HTR-8/SVneo (cell line): ENCODE data around the gene PDILT.

Experiments
- DNase-seq: peaks from one replicate; pipeline ENCODE4 v3.0.0; 2011; ENCODE audit warnings: low spot score, mixed read lengths; ENCODE audit not compliant: insufficient read length
- FAIRE-seq: peaks from 2 replicates; lab custom pipeline; 2011; peaks lifted over from hg19 to GRCh38; lab: Jason Lieb, UNC

PDILT gene

DNA sequence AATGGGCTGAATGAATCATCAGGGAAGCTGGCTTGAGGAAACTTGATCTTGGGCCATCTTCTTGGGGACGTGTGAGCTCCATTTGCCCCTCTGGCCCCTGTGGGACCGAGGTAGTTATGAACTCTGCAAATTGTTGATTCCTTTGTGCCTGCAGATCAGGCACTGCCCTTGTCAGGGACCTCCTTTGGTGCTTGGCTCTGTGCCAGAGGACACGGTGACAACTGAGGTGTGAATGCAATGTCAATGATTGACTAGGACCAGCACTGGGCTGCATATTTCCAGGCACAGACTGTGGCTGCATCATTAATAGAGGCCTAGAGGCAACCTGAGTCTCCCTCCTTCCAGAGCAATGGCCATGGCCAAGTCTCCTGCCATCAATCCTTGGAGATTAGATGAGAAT, 23.8 kb downstream of the PDILT start:
- no peak for DNase-seq
- no peak for FAIRE-seq

DNA sequence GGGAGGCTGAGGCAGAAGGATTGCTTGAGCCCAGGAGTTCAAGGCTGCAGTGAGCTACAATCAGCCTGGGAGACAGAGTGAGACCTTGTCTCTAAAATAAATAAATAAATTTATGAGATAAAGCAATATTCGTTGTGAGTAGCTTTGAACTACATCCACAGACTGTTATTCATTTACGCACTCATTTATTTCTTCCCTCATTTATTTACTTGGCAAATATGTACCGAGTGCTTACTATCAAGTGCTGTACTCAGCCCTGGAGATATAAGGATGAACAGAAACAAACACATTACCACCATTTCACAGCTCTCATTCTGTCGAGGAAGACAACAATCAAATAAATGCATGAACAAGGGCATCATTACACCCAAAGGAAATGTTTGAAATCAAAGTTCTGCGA, 27.4 kb downstream of the PDILT start:
- no peak for DNase-seq
- FAIRE-seq: no peak

DNA sequence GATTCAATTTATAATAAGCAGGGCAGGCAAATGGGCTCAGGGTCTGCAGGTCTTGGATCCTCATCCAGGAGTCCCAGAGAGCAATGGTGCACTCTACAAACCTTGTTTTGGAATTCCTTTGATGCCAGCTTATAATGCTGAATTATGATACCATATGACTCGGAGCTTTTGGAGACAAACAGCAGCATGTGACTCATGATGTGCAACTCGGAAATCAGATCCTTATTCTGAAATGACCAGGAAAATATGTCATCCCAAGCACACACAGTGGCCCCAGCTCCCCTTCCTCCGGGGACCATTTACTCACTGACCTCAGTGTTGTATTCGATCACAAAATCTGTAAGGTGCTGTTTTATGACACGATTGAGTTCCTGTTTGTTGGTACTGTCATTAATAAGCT, 31.8 kb downstream of the PDILT start:
- DNase-seq: no peak
- no peak for FAIRE-seq

DNA sequence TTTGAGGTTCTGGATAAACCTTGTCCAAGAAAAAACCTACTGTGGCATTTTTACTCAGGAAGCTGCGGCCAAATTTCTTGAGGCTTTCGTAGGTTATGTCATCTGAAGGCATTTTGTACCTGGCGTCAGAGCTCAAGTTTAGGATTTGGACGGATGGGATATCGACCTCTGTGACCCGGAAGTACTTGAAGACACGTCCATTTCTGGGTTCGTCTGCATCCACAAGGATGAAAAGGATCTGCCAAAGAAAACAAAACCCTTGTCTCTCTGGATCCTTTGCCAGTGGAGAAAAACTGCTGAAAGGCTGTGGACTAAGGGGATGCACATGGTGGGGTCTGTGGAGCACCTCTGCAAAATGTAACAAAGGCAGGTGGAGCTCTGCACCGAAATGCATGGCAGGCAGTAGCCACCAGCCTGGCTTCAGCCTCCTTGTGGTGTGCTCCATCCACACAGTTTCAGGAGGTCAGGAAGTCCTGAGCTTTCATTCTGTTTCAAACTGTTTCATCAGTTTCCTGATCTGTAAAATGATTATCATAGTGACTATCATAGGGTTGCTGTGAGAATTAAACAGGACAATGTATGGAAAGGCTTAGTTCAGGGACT, 35.0 kb downstream of the PDILT start:
- FAIRE-seq (no peak), DNase-seq (no peak)

DNA sequence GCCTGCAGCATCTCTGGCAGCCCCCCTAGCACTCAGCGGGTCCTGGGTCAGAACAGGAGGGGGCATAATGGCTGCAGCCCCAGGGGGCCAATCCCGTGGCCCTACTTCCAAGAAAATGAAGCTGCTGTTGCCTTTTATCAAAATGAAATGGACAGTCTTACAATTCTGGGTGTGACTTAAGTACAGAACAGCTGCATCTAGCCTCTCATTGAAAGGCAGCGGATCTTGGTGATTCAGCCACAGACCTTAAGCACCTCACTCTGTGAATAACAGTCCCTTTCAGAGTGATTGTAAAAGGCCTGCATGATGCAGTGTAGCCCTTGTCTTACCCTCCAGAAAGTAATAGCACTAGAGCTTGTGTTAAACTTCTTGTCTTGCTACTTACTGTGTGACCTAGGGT, 40.5 kb downstream of the PDILT start:
- DNase-seq: no peak
- no peak for FAIRE-seq

DNA sequence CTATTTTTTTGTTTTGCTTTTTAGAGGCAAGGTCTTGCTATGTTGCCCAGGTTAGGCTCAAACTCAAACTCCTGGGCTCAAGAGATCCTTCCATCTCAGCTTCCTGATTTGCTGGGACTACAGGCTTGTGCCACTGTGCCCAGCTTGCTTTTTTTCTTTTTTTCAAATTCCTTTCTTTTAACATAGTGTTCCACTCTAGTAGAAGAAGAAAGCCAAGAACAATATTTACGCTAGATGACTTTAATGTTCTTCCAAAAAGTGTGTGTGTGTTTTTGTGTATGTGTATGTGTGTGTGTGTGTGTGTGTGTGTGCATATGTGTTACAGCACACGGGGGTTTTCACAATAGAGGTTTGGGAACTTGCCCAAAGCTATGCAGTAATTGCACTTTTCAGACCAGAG, 41.3 kb downstream of the PDILT start:
- no peak for FAIRE-seq
- DNase-seq: no peak

DNA sequence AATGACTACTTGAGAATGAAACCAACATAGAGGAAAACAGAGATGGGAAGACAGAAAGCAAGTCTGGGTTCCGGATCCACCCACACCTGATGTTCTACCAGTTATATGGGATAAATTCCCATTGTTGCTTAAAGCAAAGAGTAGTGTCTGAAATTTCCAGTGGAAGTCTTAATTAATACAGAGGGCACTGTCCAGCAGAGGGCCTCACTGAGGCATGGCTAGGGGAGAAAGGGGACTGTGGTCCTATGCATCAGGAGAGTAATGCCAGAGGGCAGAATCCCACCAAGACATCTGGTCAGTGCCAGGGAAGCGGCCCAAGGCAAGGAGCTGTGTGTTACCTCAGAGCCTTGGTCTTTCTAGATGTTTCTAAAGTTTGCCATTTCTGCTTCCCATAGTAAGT, 44.5 kb downstream of the PDILT start:
- FAIRE-seq (no peak), DNase-seq (no peak)

DNA sequence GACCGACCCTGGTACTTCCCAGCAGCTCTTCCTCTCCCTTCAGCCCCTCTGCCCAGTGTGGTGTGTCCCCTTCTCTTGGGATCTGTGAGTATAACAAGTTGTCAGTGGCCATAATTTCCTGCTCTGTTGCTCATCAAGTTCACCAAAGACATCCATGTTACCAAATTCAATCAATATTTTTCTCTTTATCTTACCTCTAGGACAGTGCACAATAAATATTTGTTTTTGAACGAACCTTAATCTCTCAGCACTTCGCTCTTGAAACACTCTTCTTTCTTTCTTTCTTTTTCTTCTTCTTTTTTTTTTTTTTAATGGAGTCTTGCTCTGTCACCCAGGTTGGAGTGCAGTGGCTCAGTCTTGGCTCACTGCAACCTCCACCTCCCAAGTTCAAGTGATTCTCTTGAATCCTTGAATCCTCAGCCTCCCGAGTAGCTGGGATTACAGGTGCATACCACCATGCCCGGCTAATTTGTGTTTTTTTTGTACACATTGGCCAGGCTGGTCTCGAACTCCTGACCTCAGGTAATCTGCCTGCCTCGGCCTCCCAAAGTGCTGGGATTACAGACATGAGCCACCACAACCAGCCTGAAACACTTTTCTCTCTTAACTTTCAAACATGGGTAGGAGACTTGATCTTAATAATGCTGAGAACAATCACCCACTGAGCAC, 49.3 kb downstream of the PDILT start:
- DNase-seq (no peak), FAIRE-seq (no peak)

DNA sequence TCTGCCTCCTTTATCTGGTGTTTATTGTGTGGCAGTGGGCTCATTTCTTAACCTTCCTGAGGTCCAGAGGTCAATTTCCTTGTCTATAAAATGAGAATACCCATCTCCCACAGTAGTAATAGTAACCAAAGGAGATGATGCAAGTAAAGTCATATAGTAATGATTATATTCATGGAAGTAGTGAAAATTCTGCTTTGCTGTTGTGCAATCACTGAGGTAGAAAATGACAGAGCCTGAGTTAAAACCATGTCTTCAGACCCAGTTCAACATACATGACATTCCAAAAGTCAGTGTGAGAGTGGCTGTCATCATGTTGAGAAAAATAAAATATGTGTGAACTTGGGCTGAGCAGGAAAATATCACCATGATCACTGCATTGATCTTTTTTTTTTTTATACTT, 51.2 kb downstream of the PDILT start:
- DNase-seq (no peak), FAIRE-seq (no peak)

DNA sequence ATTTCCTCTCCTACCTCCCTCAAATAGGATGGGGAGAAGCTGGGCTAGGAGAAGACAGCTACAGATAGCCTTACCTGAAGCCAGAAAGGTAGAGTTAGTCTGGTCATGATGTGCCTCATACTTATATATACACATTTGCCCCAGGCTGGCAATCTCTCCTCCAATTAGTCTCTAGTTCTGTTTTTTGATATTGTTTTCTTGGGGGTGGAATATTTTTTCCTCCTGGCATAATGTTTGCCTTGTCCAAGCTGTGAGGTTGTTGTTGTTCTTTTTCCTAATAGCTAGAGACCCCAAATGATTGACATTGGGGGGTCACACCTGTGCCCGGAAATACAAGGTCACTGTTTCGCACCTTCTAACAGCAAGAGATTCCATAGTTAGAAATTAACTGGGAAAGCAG, 51.9 kb downstream of the PDILT start, which contains the start of gene UMOD:
Gene UMOD (minus strand): TSS at position 101 of the 400 bp plus-strand sequence. CDS start 1,978 bp downstream, outside the sequence.
- DNase-seq: no peak
- no peak for FAIRE-seq

DNA sequence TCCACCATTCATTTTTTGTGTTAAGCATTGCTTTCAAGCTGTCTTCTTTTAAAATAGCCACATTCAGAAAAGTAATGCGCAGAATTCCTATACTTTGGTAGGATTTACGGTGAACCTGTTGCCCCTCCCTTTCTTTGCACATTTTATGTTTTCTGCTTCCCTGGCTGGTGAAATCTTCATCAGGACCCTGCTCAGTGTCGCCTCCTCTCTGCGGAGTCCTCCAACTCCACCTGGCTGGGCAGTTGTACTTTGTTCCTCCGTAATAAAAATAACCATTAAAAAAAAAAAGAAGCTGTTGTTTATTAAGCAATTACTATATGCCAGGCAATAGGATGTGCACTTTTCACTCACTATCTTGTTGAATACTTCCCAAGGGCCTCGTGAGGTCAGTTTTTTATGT, 54.9 kb downstream of the PDILT start:
- DNase-seq (no peak), FAIRE-seq (no peak)

DNA sequence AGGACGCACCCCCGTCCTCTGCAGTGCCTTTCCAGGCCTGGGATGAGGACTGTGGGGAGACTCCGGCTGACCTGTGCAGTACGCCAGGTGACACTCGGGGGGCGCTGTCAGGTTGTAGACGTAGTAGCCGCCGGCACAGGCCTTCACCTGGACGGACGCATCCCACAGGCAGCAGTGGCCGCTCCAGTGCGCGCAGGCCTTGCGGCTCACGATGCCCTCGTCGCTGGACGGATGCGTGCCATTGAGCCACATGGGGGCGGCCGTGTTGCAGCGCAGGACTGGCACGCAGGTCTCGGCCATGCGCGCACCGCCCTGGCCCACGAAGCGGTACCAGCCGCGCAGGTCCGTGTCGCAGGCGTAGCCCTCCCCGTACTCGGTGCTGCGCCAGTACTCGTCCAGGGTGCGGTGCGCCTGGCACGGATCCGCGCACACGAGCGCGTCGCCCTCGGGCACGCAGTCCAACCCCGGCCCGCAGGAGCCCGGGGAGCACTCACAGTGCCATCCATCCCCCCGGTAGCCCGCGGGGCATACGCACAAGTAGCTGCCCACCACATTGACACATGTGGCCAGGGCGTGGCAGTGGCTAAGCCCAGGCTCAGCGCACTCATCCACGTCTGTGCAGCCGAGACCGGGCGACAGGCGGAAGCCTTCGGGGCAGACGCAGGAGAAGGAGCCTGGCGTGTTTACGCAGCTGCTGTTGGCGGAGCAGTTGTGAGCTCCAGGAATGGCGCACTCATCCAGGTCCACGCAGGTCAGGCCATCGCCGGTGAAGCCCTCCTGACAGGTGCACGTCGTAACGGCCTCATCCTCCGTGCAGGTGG, 56.0 kb downstream of the PDILT start:
- FAIRE-seq (no peak), DNase-seq (no peak)

DNA sequence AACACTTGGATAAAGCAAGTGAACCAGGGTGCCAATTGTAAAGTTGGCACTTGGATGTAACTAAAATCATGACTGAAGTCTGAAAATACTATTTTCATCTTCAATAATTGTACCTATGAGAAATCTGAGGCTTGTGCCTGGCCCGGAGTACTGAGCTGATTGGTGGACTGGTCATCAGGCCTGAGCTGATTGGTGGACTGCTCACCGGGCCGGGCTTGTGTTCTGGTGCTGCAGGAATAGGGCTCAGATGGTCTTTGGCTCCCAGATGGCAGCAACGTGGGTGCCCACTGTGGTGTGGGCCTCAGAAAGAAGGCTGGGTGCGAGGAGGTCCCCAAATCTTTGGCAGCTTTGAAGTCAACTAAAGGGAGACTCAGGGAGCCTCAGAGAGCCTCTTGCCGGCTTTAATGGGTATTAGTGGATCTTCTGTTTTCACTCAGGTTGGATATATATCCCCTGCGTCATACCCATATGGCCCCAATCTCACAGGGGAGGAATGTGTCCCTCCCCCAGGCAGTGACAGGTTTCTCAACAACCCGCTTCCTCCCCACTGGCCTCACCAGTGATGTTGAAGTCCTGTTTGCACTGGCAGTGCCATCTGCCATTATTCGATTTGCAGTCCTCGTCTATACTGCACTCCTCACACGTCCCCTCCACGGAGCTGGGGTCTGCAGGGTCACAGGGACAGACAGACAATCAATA, 56.7 kb downstream of the PDILT start:
- DNase-seq (no peak), FAIRE-seq (no peak)

DNA sequence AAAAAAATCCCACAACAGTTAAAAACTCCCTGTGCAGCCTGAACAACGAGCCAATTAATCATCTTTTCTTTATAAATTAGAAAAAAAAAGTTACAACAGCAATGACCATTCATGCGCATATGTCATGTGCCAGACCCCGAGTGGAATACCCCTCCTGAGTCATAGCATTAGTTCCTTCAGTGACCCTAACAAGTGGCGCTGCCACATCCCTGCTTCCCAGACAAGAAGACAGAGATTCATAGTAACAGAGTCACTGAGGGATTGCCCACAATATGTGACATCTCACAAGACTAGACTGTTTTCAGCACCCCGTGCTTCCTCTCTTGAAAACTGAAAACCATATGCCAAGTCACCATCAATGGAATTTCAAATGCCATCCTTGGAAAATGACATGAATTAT, 59.9 kb downstream of the PDILT start:
- FAIRE-seq: no peak
- DNase-seq: no peak

DNA sequence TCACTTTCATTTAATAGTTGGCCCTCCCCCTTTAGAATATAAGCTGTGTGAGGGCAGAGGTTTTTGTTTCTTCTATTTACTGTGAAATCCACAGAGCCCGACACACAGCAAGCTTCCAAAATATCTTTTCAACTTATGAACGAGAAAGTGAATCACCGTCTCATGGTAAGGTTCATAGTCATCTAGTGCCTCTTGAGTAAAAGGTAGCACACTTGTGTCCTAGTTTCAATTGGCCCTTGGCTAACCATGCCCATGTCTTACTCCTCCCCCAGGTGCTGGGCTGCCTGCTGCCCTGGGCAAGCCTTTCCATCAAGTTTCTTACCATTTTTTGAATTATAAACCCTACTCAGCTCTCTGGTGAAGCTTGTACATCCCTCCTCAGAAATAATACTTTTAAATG, 64.8 kb downstream of the PDILT start:
- FAIRE-seq (no peak), DNase-seq (no peak)

DNA sequence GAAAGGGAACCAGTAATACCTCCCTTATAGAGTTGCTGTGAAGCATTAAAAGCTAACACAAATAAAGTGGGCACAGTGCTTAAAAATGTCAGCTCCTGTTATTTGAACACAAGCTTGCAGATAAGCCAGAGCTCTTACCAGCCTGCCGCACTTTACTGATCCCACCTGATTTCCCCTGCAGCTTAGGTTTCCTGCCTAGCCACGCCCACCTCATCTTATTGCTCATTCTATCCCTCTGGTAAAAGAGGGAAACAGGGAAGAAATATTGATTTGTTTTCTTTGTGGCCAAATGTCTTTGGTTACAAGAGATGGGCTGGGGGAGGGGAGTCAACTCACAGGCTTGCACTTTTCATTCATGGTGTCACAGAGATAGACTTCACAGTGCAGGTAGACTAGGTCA, 67.6 kb downstream of the PDILT start:
- no peak for FAIRE-seq
- DNase-seq: no peak

DNA sequence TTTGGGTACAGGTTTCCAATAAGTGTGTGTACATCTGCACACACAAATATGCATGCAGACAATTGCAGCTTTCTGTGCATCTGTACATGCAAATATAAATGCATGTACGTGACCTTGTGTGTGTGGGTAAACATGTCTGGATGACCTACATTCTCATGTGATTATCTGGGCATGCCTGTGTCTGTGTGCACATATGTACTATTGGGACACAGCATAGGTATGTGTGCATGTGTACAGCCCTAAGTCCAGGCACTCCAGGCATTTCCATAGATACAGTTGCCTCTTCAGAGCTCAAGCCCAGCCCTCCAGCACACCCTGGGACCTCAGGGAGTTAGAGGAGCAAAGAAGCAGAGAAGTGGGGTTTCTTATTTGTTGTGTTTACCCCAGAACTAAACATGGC, 70.1 kb downstream of the PDILT start:
- FAIRE-seq (no peak), DNase-seq (no peak)

DNA sequence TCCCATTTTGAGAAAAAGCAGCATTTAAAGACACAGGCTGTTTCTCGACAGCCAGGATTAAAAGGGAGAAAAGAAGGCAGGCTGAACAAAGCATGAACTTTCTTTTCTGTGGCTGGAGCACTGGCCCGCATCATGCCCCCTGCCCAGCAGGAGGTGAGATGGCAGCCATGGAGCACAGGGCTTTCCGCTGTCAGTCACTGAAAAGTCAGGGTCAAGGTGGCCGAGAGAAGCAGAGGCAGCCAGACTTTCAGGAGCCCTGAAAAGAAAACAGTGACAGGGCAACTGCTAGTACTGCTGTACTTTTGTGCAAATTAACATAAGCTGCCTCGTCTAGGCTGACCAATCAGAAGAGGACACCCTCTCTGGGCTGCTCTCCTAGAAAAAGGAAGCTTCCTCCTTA, 71.4 kb downstream of the PDILT start:
- FAIRE-seq: no peak

DNA sequence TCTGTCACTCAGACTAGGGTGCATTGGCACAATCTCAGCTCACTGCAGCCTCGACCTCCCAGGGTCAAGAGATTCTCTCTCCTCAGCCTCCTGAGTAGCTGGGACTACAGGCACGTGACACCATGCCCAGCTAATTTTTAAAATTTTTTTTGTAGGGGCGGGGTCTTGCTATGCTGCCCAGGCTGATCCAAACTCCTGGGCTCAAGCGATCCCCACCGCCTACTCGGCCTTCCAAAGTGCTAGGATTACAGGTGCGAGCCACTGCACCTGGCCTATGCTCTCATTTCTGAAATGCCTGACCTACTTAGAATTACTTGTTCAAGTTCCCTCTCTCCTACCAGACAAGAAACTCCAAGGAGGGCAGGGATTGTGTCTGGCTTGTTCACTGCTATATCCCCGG, 72.1 kb downstream of the PDILT start:
- no peak for DNase-seq
- no peak for FAIRE-seq

More for the DNA sequence above, 71.4 kb downstream of the PDILT start:
- DNase-seq: no peak

DNA sequence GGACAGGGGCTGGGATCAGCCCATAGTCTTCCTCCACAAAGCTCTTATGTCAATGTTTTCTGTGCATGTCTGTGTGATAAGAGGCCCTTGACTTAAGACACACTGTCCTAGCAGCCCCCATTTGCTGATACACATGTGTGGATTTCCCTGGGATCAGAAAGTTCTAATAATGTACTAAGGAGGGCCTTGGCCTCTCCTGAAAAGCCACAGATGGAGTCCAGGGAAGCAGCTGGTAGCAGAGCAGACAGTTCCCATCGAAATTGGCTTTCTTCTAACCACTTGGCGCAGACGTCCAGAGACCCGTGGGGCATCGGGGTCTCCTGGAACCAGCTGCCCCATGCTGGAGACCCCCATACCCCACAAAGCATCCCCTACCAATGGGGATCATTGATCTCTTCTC, 72.9 kb downstream of the PDILT start:
- FAIRE-seq: no peak
- no peak for DNase-seq
